ENCODE measurements around the gene SPON1. TPM values are rescaled to one million over a fixed set of nuclear protein-coding genes. Genes with fewer than 3 reads are reported as not detected.

The SPON1 gene
- total RNA-seq, 2 experiments from 2014 or later = 2.1 to 2.2 TPM

- H3K4me1 Mint-ChIP-seq (ENCODE audit: low read depth) = peaks cover 11% of the 10 kb centered on the region
- no peak overlapping the region for H3K4me3 Mint-ChIP-seq
- Histone ChIP-seq H3K4me1 (ENCODE audit: insufficient read depth, low read length) (no peaks in the 10 kb centered on the region), H3K27ac (ENCODE audit: low read depth in 1 of 2, low read length in 2 of 2) (no peak overlapping the region), H3K27me3 (ENCODE audit: control insufficient read depth in 1 of 2, insufficient read depth in 2 of 2, low read length in 2 of 2) (no peaks in the 10 kb centered on the region), H3K4me3 (ENCODE audit: low read length) (no peak overlapping the region), H3K36me3 (ENCODE audit: insufficient read depth, low read length) (no peaks in the 10 kb centered on the region), H3K9me3 (ENCODE audit: control insufficient read depth in 1 of 2, insufficient read depth in 1 of 2, low read length in 2 of 2) (no peaks in the 10 kb centered on the region)
- H3K27ac Mint-ChIP-seq = no peak overlapping the region
- ATAC-seq (ENCODE audit: poor library complexity) (no peak), DNase-seq (no peak)
- TF ChIP-seq CTCF (IDR thresholded peaks at IDR 0.05) = no peak
- ChIA-PET CTCF (no interaction called here), POLR2A (no interaction called here)
- intact Hi-C loops (cut with DNase I, micrococcal nuclease) = no loop called here
- H3K9me3 Mint-ChIP-seq = peaks cover 4% of the 10 kb centered on the region
- no peaks in the 10 kb centered on the region for H3K36me3 Mint-ChIP-seq (ENCODE audit: low read depth)
- H3K27me3 Mint-ChIP-seq = no peaks in the 10 kb centered on the region
Observed at GRCh38 chr11:14109742-14110141, 147.2 kb downstream of the SPON1 start.

GRCh38 chr11:14110629-14111028, 148.1 kb downstream of the SPON1 start:
- ChIA-PET CTCF (no interaction called here), POLR2A (no interaction called here)
- no peak overlapping the region for H3K4me3 ChIP-seq (ENCODE audit: low read length)
- Mint-ChIP-seq H3K9me3 (no peaks in the 10 kb centered on the region), H3K27me3 (no peaks in the 10 kb centered on the region), H3K4me3 (no peak overlapping the region), H3K27ac (no peak overlapping the region), H3K36me3 (ENCODE audit: low read depth) (no peaks in the 10 kb centered on the region), H3K4me1 (ENCODE audit: low read depth) (peaks cover 5% of the 10 kb centered on the region)
- no peak for TF ChIP-seq CTCF (IDR thresholded peaks at IDR 0.05)
- intact Hi-C loops (cut with DNase I, micrococcal nuclease) = no loop called here
- ATAC-seq (ENCODE audit: poor library complexity) (no peak), DNase-seq (no peak)
- no peak overlapping the region for H3K27ac ChIP-seq (ENCODE audit: low read depth in 1 of 2, low read length in 2 of 2)
- H3K36me3 ChIP-seq (ENCODE audit: insufficient read depth, low read length) = no peaks in the 10 kb centered on the region
- H3K4me1 ChIP-seq (ENCODE audit: insufficient read depth, low read length) = no peaks in the 10 kb centered on the region
- no peaks in the 10 kb centered on the region for H3K27me3 ChIP-seq (ENCODE audit: control insufficient read depth in 1 of 2, insufficient read depth in 2 of 2, low read length in 2 of 2)
- no peaks in the 10 kb centered on the region for H3K9me3 ChIP-seq (ENCODE audit: control insufficient read depth in 1 of 2, insufficient read depth in 1 of 2, low read length in 2 of 2)

- Mint-ChIP-seq H3K36me3 (ENCODE audit: low read depth) (no peaks in the 10 kb centered on the region), H3K27ac (no peak overlapping the region), H3K27me3 (no peaks in the 10 kb centered on the region), H3K4me1 (ENCODE audit: low read depth) (peaks cover 5% of the 10 kb centered on the region), H3K9me3 (no peaks in the 10 kb centered on the region), H3K4me3 (no peak overlapping the region)
- Histone ChIP-seq H3K36me3 (ENCODE audit: insufficient read depth, low read length) (no peaks in the 10 kb centered on the region), H3K9me3 (ENCODE audit: control insufficient read depth in 1 of 2, insufficient read depth in 1 of 2, low read length in 2 of 2) (no peaks in the 10 kb centered on the region), H3K4me1 (ENCODE audit: insufficient read depth, low read length) (no peaks in the 10 kb centered on the region), H3K27ac (ENCODE audit: low read depth in 1 of 2, low read length in 2 of 2) (no peak overlapping the region), H3K27me3 (ENCODE audit: control insufficient read depth in 1 of 2, insufficient read depth in 2 of 2, low read length in 2 of 2) (no peaks in the 10 kb centered on the region), H3K4me3 (ENCODE audit: low read length) (no peak overlapping the region)
- ChIA-PET POLR2A (no interaction called here), CTCF (interaction anchor here (0.7 kb wide), 1 partner anchor 1188 kb away, joined by 3 read pairs; no protein-coding TSS in a partner anchor)
- intact Hi-C loops (cut with DNase I, micrococcal nuclease) = no loop called here
- no peak for DNase-seq
- no peak for TF ChIP-seq CTCF (IDR thresholded peaks at IDR 0.05)
- no peak for ATAC-seq (ENCODE audit: poor library complexity)
Observed at GRCh38 chr11:14111496-14111895, 149.0 kb downstream of the SPON1 start.
